ENCODE results near the gene UPK1B.

DNA sequence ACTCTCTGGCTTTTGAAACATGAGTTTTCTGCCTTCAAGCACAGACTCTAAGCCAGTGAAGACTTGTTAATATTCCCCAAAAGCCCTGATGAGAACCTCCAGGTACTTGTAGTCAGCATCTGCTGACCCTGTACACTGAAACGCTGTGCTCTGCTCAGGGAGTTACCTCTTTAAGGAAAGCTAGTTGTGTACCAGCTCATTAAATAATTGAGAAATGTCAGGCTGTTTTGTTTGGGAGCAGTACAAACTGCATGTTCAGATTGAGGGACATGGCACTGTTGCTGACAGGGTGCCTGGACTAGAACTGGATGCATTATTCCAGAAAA is 21.7 kb downstream of the UPK1B start:
- TF ChIP-seq EZH2 (optimal IDR thresholded peaks at IDR 0.05; ENCODE audit: low read depth, low read length) (no peak), CTCF (IDR thresholded peaks at IDR 0.05; ENCODE audit: low read length) (no peak)

Measured in MM.1S (cell line).